ENCODE results near the gene DZIP3. TPM values are rescaled to one million over a fixed set of nuclear protein-coding genes. Genes with fewer than 3 reads are reported as not detected.
A peak's percentile ranks its signal among the peaks of the same experiment; 100 is the strongest.

The DZIP3 gene, protein sequence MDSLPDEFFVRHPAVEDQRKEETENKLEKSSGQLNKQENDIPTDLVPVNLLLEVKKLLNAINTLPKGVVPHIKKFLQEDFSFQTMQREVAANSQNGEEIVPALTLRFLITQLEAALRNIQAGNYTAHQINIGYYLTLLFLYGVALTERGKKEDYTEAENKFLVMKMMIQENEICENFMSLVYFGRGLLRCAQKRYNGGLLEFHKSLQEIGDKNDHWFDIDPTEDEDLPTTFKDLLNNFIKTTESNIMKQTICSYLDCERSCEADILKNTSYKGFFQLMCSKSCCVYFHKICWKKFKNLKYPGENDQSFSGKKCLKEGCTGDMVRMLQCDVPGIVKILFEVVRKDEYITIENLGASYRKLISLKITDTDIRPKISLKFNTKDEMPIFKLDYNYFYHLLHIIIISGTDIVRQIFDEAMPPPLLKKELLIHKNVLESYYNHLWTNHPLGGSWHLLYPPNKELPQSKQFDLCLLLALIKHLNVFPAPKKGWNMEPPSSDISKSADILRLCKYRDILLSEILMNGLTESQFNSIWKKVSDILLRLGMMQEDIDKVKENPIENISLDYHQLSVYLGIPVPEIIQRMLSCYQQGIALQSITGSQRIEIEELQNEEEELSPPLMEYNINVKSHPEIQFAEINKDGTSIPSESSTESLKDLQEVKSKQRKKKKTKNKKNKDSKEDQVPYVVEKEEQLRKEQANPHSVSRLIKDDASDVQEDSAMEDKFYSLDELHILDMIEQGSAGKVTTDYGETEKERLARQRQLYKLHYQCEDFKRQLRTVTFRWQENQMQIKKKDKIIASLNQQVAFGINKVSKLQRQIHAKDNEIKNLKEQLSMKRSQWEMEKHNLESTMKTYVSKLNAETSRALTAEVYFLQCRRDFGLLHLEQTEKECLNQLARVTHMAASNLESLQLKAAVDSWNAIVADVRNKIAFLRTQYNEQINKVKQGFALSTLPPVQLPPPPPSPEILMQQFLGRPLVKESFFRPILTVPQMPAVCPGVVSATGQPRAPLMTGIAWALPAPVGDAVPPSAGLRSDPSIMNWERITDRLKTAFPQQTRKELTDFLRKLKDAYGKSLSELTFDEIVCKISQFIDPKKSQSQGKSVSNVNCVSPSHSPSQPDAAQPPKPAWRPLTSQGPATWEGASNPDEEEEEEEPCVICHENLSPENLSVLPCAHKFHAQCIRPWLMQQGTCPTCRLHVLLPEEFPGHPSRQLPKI
- 10 to 100 TPM; 12.0 to 24.8 (median 20.8) TPM for total RNA-seq
- total RNA-seq (2013) = 29.1 TPM

GRCh38 chr3:108589081-108589997, at the start of gene DZIP3, which contains the start of gene CIP2A:
Gene DZIP3 (plus strand): TSS chr3:108589722. CDS start chr3:108605407, 15,685 bp downstream.
Gene CIP2A (minus strand): TSS chr3:108589438. CDS start chr3:108589375, 63 bp downstream.
- Mint-ChIP-seq H3K9me3 (no peaks in the 10 kb centered on the region), H3K4me1 (peaks cover 28 to 34% of the 10 kb centered on the region in 2 donors), H3K36me3 (no peaks in the 10 kb centered on the region), H3K27me3 (ENCODE audit: low read depth in 2 of 2) (no peaks in the 10 kb centered on the region), H3K27ac (peak within 1 kb of the TSS; percentile 95 to 99), H3K4me3 (peak within 1 kb of the TSS; percentile 97)
- DNase-seq (peak; percentile 84 to 95), ATAC-seq (peak; percentile 77 to 91 (median 80))
- Histone ChIP-seq H3K4me1 (ENCODE audit: control insufficient read depth, insufficient read depth, low read length) (peaks cover 8% of the 10 kb centered on the region), H3K4me3 (ENCODE audit: low read length) (peak within 1 kb of the TSS; percentile 95), H3K27ac (ENCODE audit: low read length) (peak within 1 kb of the TSS; percentile 98), H3K9me3 (ENCODE audit: control insufficient read depth, insufficient read depth, low read length) (no peaks in the 10 kb centered on the region), H3K36me3 (ENCODE audit: control insufficient read depth, insufficient read depth, low read length) (no peaks in the 10 kb centered on the region), H3K27me3 (ENCODE audit: control insufficient read depth, insufficient read depth, low read length) (no peaks in the 10 kb centered on the region)
- TF ChIP-seq, protein P1, sequence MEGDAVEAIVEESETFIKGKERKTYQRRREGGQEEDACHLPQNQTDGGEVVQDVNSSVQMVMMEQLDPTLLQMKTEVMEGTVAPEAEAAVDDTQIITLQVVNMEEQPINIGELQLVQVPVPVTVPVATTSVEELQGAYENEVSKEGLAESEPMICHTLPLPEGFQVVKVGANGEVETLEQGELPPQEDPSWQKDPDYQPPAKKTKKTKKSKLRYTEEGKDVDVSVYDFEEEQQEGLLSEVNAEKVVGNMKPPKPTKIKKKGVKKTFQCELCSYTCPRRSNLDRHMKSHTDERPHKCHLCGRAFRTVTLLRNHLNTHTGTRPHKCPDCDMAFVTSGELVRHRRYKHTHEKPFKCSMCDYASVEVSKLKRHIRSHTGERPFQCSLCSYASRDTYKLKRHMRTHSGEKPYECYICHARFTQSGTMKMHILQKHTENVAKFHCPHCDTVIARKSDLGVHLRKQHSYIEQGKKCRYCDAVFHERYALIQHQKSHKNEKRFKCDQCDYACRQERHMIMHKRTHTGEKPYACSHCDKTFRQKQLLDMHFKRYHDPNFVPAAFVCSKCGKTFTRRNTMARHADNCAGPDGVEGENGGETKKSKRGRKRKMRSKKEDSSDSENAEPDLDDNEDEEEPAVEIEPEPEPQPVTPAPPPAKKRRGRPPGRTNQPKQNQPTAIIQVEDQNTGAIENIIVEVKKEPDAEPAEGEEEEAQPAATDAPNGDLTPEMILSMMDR (IDR thresholded peaks at IDR 0.05) = no peak
- intact Hi-C loops (cut with micrococcal nuclease) = loop anchor here (1.0 to 10.0 kb wide), 3 partner anchors 13 to 1067 kb away; partner anchors contain the start of genes BBX and CD47
- WGBS (ENCODE audit: insufficient coverage) = under 1% methylated on average over 59 of the region's 59 CpGs

DNA sequence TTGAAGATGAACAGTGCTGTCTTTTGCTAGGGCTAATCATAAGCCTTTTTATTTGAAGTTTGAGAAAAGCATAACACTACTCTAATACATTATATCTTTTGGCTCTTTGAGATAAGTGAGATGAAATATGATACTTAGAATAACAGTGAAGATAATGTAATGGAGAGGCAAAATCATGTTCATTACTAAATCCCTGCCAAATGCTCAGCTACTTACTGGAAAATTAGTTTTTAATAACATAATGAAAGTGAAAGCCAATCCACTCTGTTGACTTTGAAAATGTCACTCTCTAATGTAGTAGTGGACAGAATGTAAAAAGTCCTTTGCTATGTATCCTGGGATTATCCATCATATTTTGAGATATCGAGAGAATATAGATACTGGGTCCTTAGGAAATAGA, 43.3 kb upstream of the DZIP3 start:
- Histone ChIP-seq H3K27ac (ENCODE audit: low read length) (no peak overlapping the region), H3K4me3 (ENCODE audit: low read length) (peak overlapping the region; percentile 5), H3K27me3 (ENCODE audit: control insufficient read depth, insufficient read depth, low read length) (no peaks in the 10 kb centered on the region), H3K4me1 (ENCODE audit: control insufficient read depth, insufficient read depth, low read length) (no peaks in the 10 kb centered on the region), H3K9me3 (ENCODE audit: control insufficient read depth, insufficient read depth, low read length) (no peaks in the 10 kb centered on the region), H3K36me3 (ENCODE audit: control insufficient read depth, insufficient read depth, low read length) (peaks cover 2% of the 10 kb centered on the region)
- Mint-ChIP-seq H3K9me3 (no peaks in the 10 kb centered on the region), H3K36me3 (no peaks in the 10 kb centered on the region), H3K27ac (peak overlapping the region; percentile 65 to 72), H3K4me3 (peak overlapping the region; percentile 85), H3K27me3 (ENCODE audit: low read depth in 2 of 2) (no peaks in the 10 kb centered on the region), H3K4me1 (peaks cover 11 to 12% of the 10 kb centered on the region in 2 donors)
- WGBS (ENCODE audit: insufficient coverage) = 100% methylated on average over 1 of the region's 1 CpG
- TF ChIP-seq, protein P1 (IDR thresholded peaks at IDR 0.05) = no peak
- DNase-seq (peak in 1 of 2 donors; percentile 4), ATAC-seq (peak in 2 of 3 donors; percentile 34 to 40)
- intact Hi-C loops (cut with micrococcal nuclease) = no loop called here

DNA sequence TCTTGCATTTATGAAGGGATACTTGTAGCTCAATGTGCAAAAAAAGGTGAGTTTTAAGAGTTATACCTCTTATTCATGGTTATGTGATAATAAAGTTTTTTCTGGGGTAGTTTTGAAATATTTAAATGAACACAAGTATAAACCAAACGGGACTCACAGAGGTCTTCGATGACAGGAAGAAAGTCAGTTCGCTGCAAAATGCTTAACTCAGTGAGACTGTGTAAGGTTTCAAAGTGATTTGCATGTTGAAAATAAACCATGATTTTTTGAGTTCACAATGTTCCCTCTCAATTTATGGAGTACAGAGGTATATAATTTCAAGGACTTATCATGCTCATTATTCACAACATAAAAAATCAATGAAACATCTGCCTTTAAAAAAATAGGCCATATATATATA, 42.8 kb upstream of the DZIP3 start:
- H3K27me3 Mint-ChIP-seq (ENCODE audit: low read depth in 2 of 2) = no peaks in the 10 kb centered on the region
- H3K36me3 ChIP-seq (ENCODE audit: control insufficient read depth, insufficient read depth, low read length) = peaks cover 2% of the 10 kb centered on the region
- H3K4me1 Mint-ChIP-seq = peaks cover 11 to 12% of the 10 kb centered on the region in 2 donors
- H3K4me1 ChIP-seq (ENCODE audit: control insufficient read depth, insufficient read depth, low read length) = no peaks in the 10 kb centered on the region
- H3K4me3 Mint-ChIP-seq = peak overlapping the region; percentile 85
- H3K36me3 Mint-ChIP-seq = no peaks in the 10 kb centered on the region
- no peaks in the 10 kb centered on the region for H3K9me3 Mint-ChIP-seq
- no peaks in the 10 kb centered on the region for H3K27me3 ChIP-seq (ENCODE audit: control insufficient read depth, insufficient read depth, low read length)
- TF ChIP-seq, protein P1 (IDR thresholded peaks at IDR 0.05) = no peak
- H3K4me3 ChIP-seq (ENCODE audit: low read length) = peak overlapping the region; percentile 5
- DNase-seq (peak in 1 of 2 donors; percentile 7), ATAC-seq (no peak)
- 87% methylated on average over 3 of the region's 3 CpGs for WGBS (ENCODE audit: insufficient coverage)
- H3K27ac Mint-ChIP-seq = peak overlapping the region; percentile 65 to 72
- no peak overlapping the region for H3K27ac ChIP-seq (ENCODE audit: low read length)
- intact Hi-C loops (cut with micrococcal nuclease) = no loop called here
- no peaks in the 10 kb centered on the region for H3K9me3 ChIP-seq (ENCODE audit: control insufficient read depth, insufficient read depth, low read length)

All from natural killer cell (primary cell).